ENCODE data around the gene MEF2B.
"Not testable (repeated sequence)": the region's sequence is repeated elsewhere in the genome, so short reads cannot be mapped to it uniquely, and the experiment has no call there.

The MEF2B gene

GRCh38 chr19:19154768-19155494 is 15.1 kb downstream of the MEF2B start:
- no peak for DNase-seq

GRCh38 chr19:19152668-19153384 is 17.2 kb downstream of the MEF2B start:
- DNase-seq: no peak

GRCh38 chr19:19151418-19151817 is 18.6 kb downstream of the MEF2B start:
- DNase-seq: no peak

- no peak for DNase-seq
Measured at GRCh38 chr19:19149435-19149834, 20.6 kb downstream of the MEF2B start.

GRCh38 chr19:19148504-19148903 is 21.6 kb downstream of the MEF2B start:
- DNase-seq: not testable (repeated sequence)

- DNase-seq: no peak
Measured at GRCh38 chr19:19147344-19147743, 22.7 kb downstream of the MEF2B start.

GRCh38 chr19:19146865-19147264 is 23.2 kb downstream of the MEF2B start:
- no peak for DNase-seq

GRCh38 chr19:19145684-19146608 is 24.1 kb downstream of the MEF2B start:
- DNase-seq: peak; percentile 1

GRCh38 chr19:19145281-19145680 is 24.8 kb downstream of the MEF2B start:
- DNase-seq: no peak

- no peak for DNase-seq
Measured at GRCh38 chr19:19142347-19142746, 27.7 kb downstream of the MEF2B start.

GRCh38 chr19:19140476-19140875 is 29.6 kb downstream of the MEF2B start:
- no peak for DNase-seq

- no peak for DNase-seq
Measured at GRCh38 chr19:19139876-19140229, 30.2 kb downstream of the MEF2B start.

- peak; percentile 82 for DNase-seq
Measured at GRCh38 chr19:19138109-19138981, 31.7 kb downstream of the MEF2B start, which contains the start of gene TMEM161A. TSS of gene TMEM161A (minus strand) at chr19:19138478. CDS start at chr19:19138428, 50 bp downstream.

- DNase-seq: no peak
Measured at GRCh38 chr19:19137556-19138108, 32.4 kb downstream of the MEF2B start.

GRCh38 chr19:19135713-19136112 is 34.4 kb downstream of the MEF2B start:
- not testable (repeated sequence) for DNase-seq

GRCh38 chr19:19134687-19135158 is 35.3 kb downstream of the MEF2B start:
- no peak for DNase-seq

GRCh38 chr19:19133985-19134384 is 36.1 kb downstream of the MEF2B start:
- no peak for DNase-seq

- no peak for DNase-seq
Measured at GRCh38 chr19:19132912-19133311, 37.2 kb downstream of the MEF2B start.

GRCh38 chr19:19131989-19132388 is 38.1 kb downstream of the MEF2B start:
- DNase-seq: no peak

GRCh38 chr19:19126102-19126501 is 44.0 kb downstream of the MEF2B start:
- no peak for DNase-seq

- no peak for DNase-seq
Measured at GRCh38 chr19:19123386-19123785, 46.7 kb downstream of the MEF2B start.

- DNase-seq: no peak
Measured at GRCh38 chr19:19122902-19123301, 47.2 kb downstream of the MEF2B start.

Data from NCI-H2081 treated with DMSO at 0.1 percent for 48 hours (cell line).